A673 (cell line): Measurements from ENCODE around the gene THSD4.

Experiments
- EZH2 ChIP-seq: fragments of 200-600 bp; sonication (generic); IDR thresholded peaks from 2 replicates; pipeline ENCODE4 v1.6.1; 2017; ENCODE audit warnings: borderline replicate concordance, low read depth, mild to moderate bottlenecking, mixed read lengths, antibody characterized with exemption, low read length; ENCODE audit not compliant: poor library complexity, severe bottlenecking
- TF ChIP-seq, protein P1 (sequence below): fragments of 300-800, 200-600 bp; sonication (generic); conservative IDR thresholded peaks from 2 replicates; pipeline ENCODE4 v1.5.1; 2017; ENCODE audit warnings: low read depth, mild to moderate bottlenecking, antibody characterized with exemption, low read length, moderate library complexity, mixed read lengths

DNA sequence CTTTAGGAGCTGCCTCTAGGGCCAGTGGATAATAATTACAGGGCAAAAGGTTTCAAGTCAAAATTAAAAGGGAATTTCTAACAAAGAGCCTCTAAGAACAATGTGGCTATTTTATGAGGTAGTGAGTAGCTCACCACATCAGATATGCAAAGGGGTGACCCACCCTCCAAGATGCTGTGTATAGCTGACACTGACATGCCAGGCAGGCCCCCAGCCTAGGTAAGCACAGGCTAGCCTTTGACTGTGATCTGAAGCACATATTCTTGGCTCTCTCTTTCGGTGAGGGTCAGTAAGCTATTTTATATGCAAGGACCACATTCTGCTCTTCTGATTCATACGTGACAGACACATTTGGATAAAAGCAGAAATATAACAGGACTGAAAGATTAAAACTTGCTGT, 2.8 kb upstream of the THSD4 start:
- TF ChIP-seq, protein P1, sequence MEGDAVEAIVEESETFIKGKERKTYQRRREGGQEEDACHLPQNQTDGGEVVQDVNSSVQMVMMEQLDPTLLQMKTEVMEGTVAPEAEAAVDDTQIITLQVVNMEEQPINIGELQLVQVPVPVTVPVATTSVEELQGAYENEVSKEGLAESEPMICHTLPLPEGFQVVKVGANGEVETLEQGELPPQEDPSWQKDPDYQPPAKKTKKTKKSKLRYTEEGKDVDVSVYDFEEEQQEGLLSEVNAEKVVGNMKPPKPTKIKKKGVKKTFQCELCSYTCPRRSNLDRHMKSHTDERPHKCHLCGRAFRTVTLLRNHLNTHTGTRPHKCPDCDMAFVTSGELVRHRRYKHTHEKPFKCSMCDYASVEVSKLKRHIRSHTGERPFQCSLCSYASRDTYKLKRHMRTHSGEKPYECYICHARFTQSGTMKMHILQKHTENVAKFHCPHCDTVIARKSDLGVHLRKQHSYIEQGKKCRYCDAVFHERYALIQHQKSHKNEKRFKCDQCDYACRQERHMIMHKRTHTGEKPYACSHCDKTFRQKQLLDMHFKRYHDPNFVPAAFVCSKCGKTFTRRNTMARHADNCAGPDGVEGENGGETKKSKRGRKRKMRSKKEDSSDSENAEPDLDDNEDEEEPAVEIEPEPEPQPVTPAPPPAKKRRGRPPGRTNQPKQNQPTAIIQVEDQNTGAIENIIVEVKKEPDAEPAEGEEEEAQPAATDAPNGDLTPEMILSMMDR: no peak
- TF ChIP-seq EZH2: no peak
